ENCODE results near the gene SCRN1. TPM values are rescaled to one million over a fixed set of nuclear protein-coding genes. Genes with fewer than 3 reads are reported as not detected.

Gene SCRN1
- total RNA-seq, 1 donor from 2014 or later: 86.0 TPM

GRCh38 chr7:30010021-30010420 is 20.4 kb upstream of the SCRN1 start:
- no peak for DNase-seq (ENCODE audit: low read depth)

GRCh38 chr7:30005464-30005863 is 15.9 kb upstream of the SCRN1 start:
- no peak for DNase-seq (ENCODE audit: low read depth)

DNA sequence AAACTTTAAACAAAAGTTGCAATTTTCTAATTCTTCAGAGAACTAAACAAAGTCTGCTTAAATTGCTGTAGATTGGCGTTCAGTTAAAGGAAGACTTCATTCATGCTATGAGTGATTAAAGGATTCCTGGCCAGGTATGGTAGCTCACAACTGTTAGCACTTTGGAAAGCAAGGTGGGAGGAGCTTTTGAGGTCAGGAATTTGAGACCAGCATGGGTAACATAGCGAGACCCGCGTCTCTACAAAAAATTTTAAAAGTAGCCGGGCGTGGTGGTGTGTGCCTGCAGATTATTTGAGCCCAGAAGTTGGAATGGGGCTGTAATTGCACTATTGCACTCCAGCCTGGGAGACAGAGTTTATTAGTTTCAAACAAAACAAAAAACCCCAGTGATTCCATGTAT is 13.5 kb upstream of the SCRN1 start:
- DNase-seq (ENCODE audit: low read depth): no peak

DNA sequence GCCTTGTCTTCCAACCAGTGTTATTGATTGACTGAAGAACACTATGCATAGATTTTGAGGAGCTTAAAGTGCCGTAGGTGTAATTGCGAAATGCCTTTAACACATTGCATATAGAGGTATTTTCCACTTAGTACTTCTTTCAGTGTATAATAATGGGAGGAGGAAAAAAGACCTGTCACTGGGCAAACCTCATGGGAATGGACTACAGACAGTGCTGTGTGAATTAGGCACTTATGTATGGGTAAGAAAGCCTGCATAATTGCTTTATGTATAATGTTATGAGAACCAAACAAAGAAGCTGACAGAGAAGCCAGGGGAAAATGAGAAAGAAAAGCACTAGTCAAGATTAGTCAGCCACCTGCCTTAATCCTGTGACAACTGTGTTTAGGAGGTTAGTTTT is 12.4 kb upstream of the SCRN1 start:
- peak; percentile 17 for DNase-seq (ENCODE audit: low read depth)

DNA sequence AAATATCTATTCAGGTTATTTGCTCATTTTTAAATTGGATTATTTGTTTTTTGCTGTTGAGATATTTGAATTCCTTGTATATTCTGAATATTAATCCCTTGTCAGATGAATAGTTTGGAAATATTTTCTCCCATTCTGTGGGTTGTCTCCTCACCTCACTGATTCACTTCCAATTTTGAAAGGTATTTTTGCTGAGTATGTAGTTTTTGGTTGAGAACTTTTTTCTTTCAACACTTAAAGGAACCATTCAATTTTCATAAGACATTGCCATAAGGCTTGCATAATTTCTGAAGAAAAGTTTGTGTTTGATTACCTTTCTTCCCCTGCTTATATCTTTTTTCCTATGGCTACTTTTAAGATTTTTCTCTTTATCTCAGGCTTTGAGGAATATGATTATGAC is 8.9 kb upstream of the SCRN1 start:
- no peak for DNase-seq (ENCODE audit: low read depth)

GRCh38 chr7:29996321-29996720 is 6.7 kb upstream of the SCRN1 start:
- DNase-seq (ENCODE audit: low read depth): no peak

DNA sequence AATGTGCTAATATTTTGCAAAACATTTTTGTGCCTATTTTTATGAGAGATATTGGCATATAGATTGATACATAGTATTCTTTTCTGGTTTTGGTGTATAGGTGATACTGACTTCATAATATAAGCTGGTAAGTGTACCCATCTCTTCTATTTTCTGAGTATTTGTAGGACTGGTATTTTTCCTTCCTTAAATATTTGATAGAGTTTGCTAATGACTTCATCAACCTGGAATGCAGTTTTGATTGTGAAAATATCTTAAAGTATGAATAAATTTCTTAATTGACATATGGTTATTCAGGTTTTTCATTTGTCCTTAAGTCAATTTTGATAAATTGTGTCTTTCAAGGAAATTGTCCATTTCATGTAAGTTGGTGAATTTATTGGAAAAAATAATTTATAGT is 6.1 kb upstream of the SCRN1 start:
- DNase-seq (ENCODE audit: low read depth): no peak

DNA sequence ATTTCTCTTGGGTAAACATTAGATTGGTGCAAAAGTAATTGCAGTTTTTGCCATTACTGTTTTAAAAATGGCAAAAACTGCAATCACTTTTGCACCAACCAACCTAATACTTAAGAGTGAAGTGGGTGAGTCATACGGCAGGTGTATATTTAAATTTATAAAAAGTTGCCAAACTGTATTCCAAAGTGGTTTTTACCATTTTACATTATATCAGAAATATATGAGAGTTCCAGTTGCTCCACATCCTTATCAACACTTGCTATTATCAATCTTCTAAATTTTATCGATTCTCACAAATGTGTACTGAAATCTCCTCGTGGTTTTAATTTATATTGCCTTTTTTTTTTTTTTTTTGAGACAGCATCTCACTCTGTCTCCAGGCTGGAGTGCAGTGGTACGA is 3.5 kb upstream of the SCRN1 start:
- no peak for DNase-seq (ENCODE audit: low read depth)

GRCh38 chr7:29991937-29992336 is 2.3 kb upstream of the SCRN1 start:
- no peak for DNase-seq (ENCODE audit: low read depth)

GRCh38 chr7:29990931-29991330 is 1.3 kb upstream of the SCRN1 start:
- DNase-seq (ENCODE audit: low read depth): no peak

DNA sequence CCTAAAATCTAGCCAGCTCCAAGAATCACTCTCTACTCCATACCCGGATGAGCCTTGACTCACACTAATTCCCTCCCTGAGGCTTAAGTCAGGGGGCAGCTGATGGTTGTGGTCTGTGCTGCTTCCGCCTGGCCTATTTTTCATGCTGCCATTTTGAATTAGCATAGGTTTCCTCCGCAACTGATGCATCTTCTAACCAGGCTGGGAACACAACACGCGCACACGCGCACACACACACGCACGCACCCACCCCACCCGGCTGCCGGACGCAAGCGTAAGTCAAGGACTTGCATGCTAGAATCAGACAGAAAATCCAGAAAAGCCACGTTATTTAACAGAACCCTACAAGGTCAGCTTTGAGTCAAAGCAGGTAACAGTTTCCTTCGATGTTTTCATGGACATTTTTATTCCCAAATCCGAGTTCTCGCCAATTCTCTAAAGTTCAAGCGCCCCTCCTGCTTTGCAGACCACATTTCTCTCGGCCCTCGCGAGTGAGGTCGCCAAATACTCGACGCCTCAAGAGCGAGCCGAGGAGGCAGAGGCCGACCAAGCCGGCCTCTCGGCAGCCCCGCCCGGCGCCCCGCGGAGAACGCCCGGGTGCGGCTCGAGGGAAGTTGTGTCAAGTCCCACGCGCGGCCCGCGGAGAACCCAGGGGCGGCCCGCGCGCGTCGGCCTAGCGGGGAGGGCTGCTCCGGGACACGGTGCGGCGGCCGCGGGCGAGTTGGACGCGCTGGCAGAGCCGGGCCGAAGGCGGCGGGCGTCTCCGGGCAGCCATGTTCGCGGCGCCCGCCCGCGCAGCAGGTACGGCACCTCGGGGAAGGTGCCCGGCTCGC is 961 bp downstream of the SCRN1 start:
- DNase-seq (ENCODE audit: low read depth): peak; percentile 61

GRCh38 chr7:29987811-29988317 is 1.7 kb downstream of the SCRN1 start:
- peak; percentile 78 for DNase-seq (ENCODE audit: low read depth)

GRCh38 chr7:29987083-29987482 is 2.5 kb downstream of the SCRN1 start:
- DNase-seq (ENCODE audit: low read depth): peak; percentile 15

- DNase-seq (ENCODE audit: low read depth): no peak
These were observed 9.4 kb downstream of the SCRN1 start for GRCh38 chr7:29980151-29980550.

DNA sequence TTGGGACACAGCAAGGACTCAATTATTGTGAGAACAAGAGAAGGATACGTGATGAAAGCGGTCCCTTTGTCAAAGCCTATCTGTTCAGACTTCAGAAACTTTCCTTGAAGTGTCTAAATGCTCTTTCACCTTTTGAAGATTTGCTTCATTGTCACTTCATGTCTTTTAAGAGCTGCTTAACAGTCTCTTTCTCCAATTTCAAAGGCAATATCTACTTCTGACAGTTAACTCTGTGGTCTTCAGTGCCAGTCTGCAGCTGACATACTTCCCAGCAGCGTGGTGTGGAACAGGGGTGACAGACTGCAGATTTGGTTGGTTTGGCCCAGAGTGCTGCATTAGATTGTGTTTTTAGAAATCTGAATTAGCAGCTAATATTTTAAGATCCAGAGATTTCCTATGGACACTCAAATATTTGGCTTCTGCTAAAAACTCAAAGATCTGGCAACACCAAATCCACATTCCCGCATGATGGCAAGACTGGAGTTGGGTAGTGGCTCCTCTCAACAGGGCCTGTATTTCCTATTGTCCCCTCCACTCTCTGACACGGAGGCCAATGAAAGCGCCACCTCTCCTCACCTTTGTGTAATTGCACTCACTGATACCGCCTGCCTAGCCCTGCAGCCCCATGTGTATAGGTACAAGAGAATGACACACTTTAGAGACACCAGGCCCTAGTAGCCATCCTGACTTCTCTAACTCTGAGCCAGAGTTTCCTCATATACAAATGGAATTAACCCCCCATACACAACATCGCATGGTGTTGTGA is 11.5 kb downstream of the SCRN1 start:
- DNase-seq (ENCODE audit: low read depth): peak; percentile 12

- no peak for DNase-seq (ENCODE audit: low read depth)
These were observed 12.8 kb downstream of the SCRN1 start for GRCh38 chr7:29976673-29977415.

- DNase-seq (ENCODE audit: low read depth): no peak
These were observed 13.3 kb downstream of the SCRN1 start for GRCh38 chr7:29976266-29976665.

GRCh38 chr7:29975561-29975960 is 14.0 kb downstream of the SCRN1 start:
- DNase-seq (ENCODE audit: low read depth): no peak

DNA sequence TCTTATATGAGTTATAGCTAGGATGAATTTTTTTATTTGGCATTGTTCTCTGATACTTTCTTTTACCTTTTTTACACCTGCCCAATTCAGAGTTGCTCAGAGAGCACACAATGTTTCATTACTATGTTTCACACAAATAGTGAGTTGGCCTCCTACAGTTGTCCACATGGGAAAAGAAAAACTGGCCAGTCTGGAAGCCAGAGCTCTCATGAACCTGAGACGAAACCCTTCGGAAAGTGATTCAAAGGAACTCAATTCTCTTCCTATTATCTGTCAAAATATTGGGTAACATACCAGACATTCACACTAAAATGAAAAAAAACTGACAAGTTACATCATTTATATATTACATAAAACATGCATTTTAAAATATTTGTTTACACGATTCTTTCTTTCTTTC is 15.3 kb downstream of the SCRN1 start:
- no peak for DNase-seq (ENCODE audit: low read depth)

- no peak for DNase-seq (ENCODE audit: low read depth)
These were observed 17.3 kb downstream of the SCRN1 start for GRCh38 chr7:29972315-29972669.

GRCh38 chr7:29971566-29972314 is 17.9 kb downstream of the SCRN1 start:
- DNase-seq (ENCODE audit: low read depth): no peak
